GM19463 (cell line): ENCODE data around the gene KCNAB1.
"Not testable (repeated sequence)": the region's sequence is repeated elsewhere in the genome, so short reads cannot be mapped to it uniquely, and the experiment has no call there.

Experiments used
- ATAC-seq: cut with Tn5 transposase; IDR thresholded peaks from one replicate; pipeline ENCODE4 v1.9.1; 2021; ENCODE audit warnings: mild to moderate bottlenecking, moderate library complexity; ENCODE audit not compliant: unreplicated experiment

KCNAB1 gene

GRCh38 chr3:156216216-156216615 lies 95.8 kb downstream of the KCNAB1 start:
- ATAC-seq = no peak

GRCh38 chr3:156216852-156217251 lies 96.5 kb downstream of the KCNAB1 start:
- ATAC-seq = no peak

GRCh38 chr3:156217674-156218352 lies 97.4 kb downstream of the KCNAB1 start:
- ATAC-seq = no peak

- no peak for ATAC-seq
These were observed 98.0 kb downstream of the KCNAB1 start for GRCh38 chr3:156218353-156218744.

- not testable (repeated sequence) for ATAC-seq
These were observed 102.0 kb downstream of the KCNAB1 start for GRCh38 chr3:156222381-156222780.

- ATAC-seq = not testable (repeated sequence)
These were observed 103.7 kb downstream of the KCNAB1 start for GRCh38 chr3:156224046-156224445.

GRCh38 chr3:156226676-156227420 lies 106.5 kb downstream of the KCNAB1 start:
- no peak for ATAC-seq

GRCh38 chr3:156227704-156228103 lies 107.3 kb downstream of the KCNAB1 start:
- ATAC-seq = no peak

GRCh38 chr3:156230278-156230900 lies 110.0 kb downstream of the KCNAB1 start:
- no peak for ATAC-seq

GRCh38 chr3:156231221-156231620 lies 110.8 kb downstream of the KCNAB1 start:
- ATAC-seq = not testable (repeated sequence)

- no peak for ATAC-seq
These were observed 113.5 kb downstream of the KCNAB1 start for GRCh38 chr3:156233876-156234275.

- ATAC-seq = no peak
These were observed 116.3 kb downstream of the KCNAB1 start for GRCh38 chr3:156236556-156237260.

GRCh38 chr3:156240642-156241041 lies 120.3 kb downstream of the KCNAB1 start:
- no peak for ATAC-seq

- no peak for ATAC-seq
These were observed 126.8 kb downstream of the KCNAB1 start for GRCh38 chr3:156246961-156247725.

GRCh38 chr3:156250550-156250949 lies 130.2 kb downstream of the KCNAB1 start:
- ATAC-seq = no peak

GRCh38 chr3:156251424-156251823 lies 131.0 kb downstream of the KCNAB1 start:
- no peak for ATAC-seq

GRCh38 chr3:156252656-156253055 lies 132.3 kb downstream of the KCNAB1 start:
- ATAC-seq = no peak

GRCh38 chr3:156253150-156253549 lies 132.8 kb downstream of the KCNAB1 start:
- no peak for ATAC-seq

GRCh38 chr3:156256256-156256655 lies 135.9 kb downstream of the KCNAB1 start:
- no peak for ATAC-seq

- no peak for ATAC-seq
These were observed 136.6 kb downstream of the KCNAB1 start for GRCh38 chr3:156256945-156257344.

- ATAC-seq = no peak
These were observed 137.9 kb downstream of the KCNAB1 start for GRCh38 chr3:156258301-156258700.
